Kidney epithelial cell (primary cell): ENCODE data around the gene COA1. TPM values are rescaled to one million over a fixed set of nuclear protein-coding genes. Genes with fewer than 3 reads are reported as not detected.

ENCODE experiments used
- DNase-seq: peaks from one replicate; pipeline ENCODE4 v3.0.0-alpha.2; 2010; ENCODE audit warnings: low read depth
- H3K27me3 ChIP-seq: 2 replicates; pipeline ENCODE4 v1.6.0; 2011; ENCODE audit warnings: low read length; ENCODE audit not compliant: control insufficient read depth, insufficient read depth
- H3K36me3 ChIP-seq: 2 replicates; pipeline ENCODE4 v1.5.1; 2011; ENCODE audit warnings: low read length; ENCODE audit not compliant: control insufficient read depth, insufficient read depth
- H3K4me3 ChIP-seq: 2 replicates; pipeline ENCODE4 v1.5.1; 2011; ENCODE audit warnings: low read depth, mild to moderate bottlenecking, control low read depth, low read length
- total RNA-seq: library from RNA; depleted of rRNA; stranded (reverse); fragments of >200 nt; gene quantifications from 2 replicates; pipeline ENCODE4 v1.2.3, GENCODE V29; 2015
- TF ChIP-seq, protein P1 (sequence below): IDR thresholded peaks from 2 replicates; pipeline ENCODE4 v1.5.1; 2011; ENCODE audit warnings: mild to moderate bottlenecking, moderate library complexity, low read length, control low read depth, inconsistent platforms; ENCODE audit not compliant: insufficient read depth, poor library complexity, severe bottlenecking

Gene COA1
- total RNA-seq, 1 donor from 2014 or later: 67.1 TPM

DNA sequence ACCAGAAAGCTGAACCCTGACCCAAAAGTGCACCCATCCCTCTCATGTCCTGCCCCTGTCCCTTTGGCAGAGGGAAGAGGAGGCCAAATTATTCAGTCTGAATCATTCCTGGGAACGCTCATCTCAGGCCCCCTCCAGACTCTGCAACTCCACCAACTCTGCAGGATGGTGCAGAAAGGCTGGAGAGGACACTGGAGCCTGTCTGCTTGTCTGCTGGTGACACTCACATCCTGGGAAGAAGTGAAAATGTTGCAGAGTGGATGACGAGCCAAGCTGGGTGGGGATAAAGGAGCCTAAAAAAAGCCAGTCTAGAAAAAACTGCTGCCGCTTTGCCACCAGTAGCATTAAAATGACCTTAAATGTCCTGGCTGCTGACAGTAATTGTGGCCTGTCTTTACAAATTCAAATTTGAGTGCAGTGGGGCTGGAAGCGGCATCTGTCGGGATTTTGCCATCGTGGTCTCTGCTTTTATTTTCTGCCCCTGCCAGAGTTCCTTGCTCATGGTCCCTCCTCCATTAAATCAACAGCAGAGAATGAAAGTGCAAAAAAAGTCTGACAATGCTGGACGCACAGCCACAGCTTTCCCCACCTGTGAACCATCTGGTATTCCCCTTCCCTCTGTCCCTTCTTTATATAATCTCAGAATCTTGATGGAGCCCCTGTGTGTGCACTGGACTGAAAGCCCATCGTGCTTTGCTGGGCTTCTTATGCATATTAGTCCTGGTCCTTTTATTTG lies 82.6 kb downstream of the COA1 start:
- DNase-seq: no peak
- no peak overlapping the region for H3K4me3 ChIP-seq

DNA sequence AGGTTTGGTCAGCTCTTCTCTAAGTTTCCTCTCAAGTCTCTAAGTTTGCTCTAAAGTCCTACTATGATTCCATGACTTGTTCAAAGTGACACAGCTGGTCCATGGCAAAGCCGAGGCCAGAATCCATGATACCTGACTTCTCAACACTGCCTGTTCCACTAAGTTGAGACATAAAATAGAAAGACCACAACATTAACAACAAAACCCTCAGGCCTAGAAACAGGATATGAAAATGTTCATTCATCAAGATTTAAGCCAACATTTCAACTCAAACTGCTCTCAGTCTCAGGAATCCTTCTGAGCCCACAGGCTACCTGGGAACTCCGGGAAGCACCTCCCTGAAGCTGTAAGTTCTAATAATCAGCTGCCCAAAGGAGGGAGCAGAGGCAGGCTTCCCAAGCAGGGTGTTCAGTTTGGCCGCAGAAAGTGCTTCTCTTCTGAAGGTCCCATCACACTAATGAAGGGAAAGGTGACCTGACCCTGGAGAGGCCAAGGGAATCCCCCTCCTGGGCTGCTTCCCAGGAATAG lies 83.6 kb downstream of the COA1 start:
- no peak overlapping the region for H3K4me3 ChIP-seq
- TF ChIP-seq, protein P1, sequence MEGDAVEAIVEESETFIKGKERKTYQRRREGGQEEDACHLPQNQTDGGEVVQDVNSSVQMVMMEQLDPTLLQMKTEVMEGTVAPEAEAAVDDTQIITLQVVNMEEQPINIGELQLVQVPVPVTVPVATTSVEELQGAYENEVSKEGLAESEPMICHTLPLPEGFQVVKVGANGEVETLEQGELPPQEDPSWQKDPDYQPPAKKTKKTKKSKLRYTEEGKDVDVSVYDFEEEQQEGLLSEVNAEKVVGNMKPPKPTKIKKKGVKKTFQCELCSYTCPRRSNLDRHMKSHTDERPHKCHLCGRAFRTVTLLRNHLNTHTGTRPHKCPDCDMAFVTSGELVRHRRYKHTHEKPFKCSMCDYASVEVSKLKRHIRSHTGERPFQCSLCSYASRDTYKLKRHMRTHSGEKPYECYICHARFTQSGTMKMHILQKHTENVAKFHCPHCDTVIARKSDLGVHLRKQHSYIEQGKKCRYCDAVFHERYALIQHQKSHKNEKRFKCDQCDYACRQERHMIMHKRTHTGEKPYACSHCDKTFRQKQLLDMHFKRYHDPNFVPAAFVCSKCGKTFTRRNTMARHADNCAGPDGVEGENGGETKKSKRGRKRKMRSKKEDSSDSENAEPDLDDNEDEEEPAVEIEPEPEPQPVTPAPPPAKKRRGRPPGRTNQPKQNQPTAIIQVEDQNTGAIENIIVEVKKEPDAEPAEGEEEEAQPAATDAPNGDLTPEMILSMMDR: no peak
- no peaks in the 10 kb centered on the region for H3K27me3 ChIP-seq
- H3K36me3 ChIP-seq: no peaks in the 10 kb centered on the region
- no peak for DNase-seq

More for the DNA sequence above, 82.6 kb downstream of the COA1 start:
- Histone ChIP-seq H3K27me3 (no peaks in the 10 kb centered on the region), H3K36me3 (no peaks in the 10 kb centered on the region)
- TF ChIP-seq, protein P1: no peak

DNA sequence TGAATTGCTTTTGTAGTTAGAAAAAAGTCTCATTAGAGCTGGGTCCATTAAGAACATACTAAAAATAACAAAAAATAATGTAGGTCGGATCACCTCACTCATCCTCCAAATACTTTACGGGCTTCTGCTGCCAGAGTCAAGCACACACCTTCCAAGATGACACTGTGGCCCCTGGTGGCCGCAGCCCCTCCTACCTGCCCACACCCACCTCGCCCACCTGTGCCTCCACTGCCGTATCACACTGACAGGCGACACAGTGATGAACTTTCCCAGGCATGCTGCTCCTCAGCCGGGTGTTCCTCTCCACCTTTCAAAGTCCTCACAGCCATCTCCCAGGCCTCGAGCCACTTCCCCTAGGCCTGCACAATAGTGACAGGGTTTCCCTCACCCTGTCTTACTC lies 85.5 kb downstream of the COA1 start:
- TF ChIP-seq, protein P1: no peak
- H3K36me3 ChIP-seq: no peaks in the 10 kb centered on the region
- H3K4me3 ChIP-seq: no peak overlapping the region

DNA sequence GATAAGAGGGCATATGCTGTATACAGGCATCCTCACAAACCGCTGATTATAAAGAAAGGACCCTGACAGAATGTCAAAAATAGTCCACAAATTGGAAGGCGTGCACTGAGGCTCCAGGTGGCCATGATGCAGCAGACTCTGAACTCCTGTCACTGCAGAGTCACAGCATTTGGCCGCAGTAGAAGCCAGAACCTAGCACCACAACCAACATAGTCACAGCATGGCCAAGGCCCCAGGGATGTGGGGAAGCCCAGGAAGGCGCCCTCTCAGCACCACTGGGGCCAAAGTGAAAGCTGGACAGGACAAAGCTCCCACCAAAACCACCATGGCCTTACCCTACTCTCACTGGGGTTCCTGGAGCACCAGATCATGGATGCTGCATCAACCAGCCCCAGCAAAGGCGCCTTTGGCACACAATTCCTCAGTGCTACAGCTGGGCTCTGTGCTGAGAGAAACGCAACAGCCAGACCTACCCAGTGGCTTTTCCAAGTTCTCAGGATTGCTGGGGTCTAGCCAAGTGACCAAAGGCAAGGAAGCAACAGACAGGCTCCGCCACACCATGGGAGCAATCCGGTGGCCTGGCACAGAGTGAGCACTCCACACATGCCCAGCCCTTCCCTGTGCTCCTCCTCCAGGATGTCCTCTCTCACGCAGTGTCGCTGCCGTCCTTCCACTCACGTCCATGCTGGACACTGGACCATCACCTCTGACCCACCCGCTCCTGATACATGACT lies 86.3 kb downstream of the COA1 start:
- Histone ChIP-seq H3K27me3 (no peaks in the 10 kb centered on the region), H3K36me3 (no peaks in the 10 kb centered on the region), H3K4me3 (no peak overlapping the region)
- TF ChIP-seq, protein P1: no peak
- no peak for DNase-seq

More for the DNA sequence above, 85.5 kb downstream of the COA1 start:
- no peaks in the 10 kb centered on the region for H3K27me3 ChIP-seq
- DNase-seq: no peak

DNA sequence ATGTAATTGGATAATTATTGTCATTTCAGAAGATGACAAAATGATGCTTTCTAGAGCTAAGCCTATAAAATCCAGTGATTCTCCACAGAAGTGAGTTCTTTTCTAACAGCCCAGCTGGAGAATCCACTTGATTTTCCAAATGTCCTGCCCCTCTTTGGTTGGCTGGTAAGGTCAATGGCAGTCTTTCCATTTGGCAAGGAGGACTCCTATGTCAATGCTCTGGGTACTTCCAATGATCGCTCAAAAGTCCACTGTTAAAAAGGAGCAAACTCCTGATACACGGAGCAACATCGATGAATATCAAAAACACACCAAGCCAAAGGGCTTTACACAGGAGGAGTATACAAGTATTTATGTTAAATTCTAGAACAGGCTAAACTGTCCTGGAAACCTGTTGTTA lies 88.6 kb downstream of the COA1 start:
- no peaks in the 10 kb centered on the region for H3K36me3 ChIP-seq
- no peak for DNase-seq
- TF ChIP-seq, protein P1: no peak
- H3K4me3 ChIP-seq: no peak overlapping the region
- no peaks in the 10 kb centered on the region for H3K27me3 ChIP-seq
